Endothelial cell of umbilical vein (primary cell): ENCODE data around the gene FBN3. TPM values are rescaled to one million over a fixed set of nuclear protein-coding genes. Genes with fewer than 3 reads are reported as not detected.

ENCODE experiments used
- BruUV-seq: library from RNA; stranded (reverse); fragments of 400-500 nt; replicated peaks from 2 replicates; lab custom pipeline; 2021; lab: Mats Ljungman, UMichigan
- CTCF ChIA-PET: fragments of 300-600, 350-600 bp; sonication (Branson Sonifier 250); formaldehyde crosslinking; loops from one replicate; lab custom pipeline; 2021; ENCODE audit warnings: antibody characterized with exemption, inconsistent platforms; lab: Charles Lee
- POLR2A ChIA-PET: fragments of 300-600, 350-600 bp; sonication (Branson Sonifier 250); formaldehyde crosslinking; loops from one replicate; lab custom pipeline; 2021; ENCODE audit warnings: antibody characterized with exemption, inconsistent platforms; lab: Charles Lee
- DNase-seq: peaks from one replicate; pipeline ENCODE4 v3.0.0-alpha.2; 2011; ENCODE audit warnings: low read depth, low spot score
- FAIRE-seq: peaks from 2 replicates; lab custom pipeline; 2011; peaks lifted over from hg19 to GRCh38; lab: Jason Lieb, UNC
- H2AFZ ChIP-seq: 2 replicates; pipeline ENCODE4 v1.6.0; 2012; ENCODE audit warnings: low read depth, low read length, control low read depth, inconsistent platforms
- H3K27ac ChIP-seq: 2 replicates; pipeline ENCODE4 v1.5.1; 2011; ENCODE audit warnings: low read depth, mild to moderate bottlenecking, control low read depth, low read length, moderate library complexity; ENCODE audit not compliant: insufficient read depth
- H3K27me3 ChIP-seq, 2 experiments: 2 replicates each; pipeline versions ENCODE4 v1.6.0 to v1.6.1; 2011; ENCODE audit warnings: low read length in 2 of 2, mixed read lengths in 1 of 2; ENCODE audit not compliant: control insufficient read depth in 2 of 2, insufficient read depth in 2 of 2
- H3K36me3 ChIP-seq, 2 experiments: 2 replicates in 1 of 2; 3 replicates in 1 of 2; pipeline ENCODE4 v1.5.1; 2011; ENCODE audit warnings: low read length in 2 of 2, mild to moderate bottlenecking in 1 of 2, moderate library complexity in 1 of 2; ENCODE audit not compliant: control insufficient read depth in 2 of 2, insufficient read depth in 2 of 2; ENCODE audit errors: extremely low read depth in 1 of 2
- H3K4me1 ChIP-seq: 3 replicates; pipeline ENCODE4 v1.5.1; 2011; ENCODE audit warnings: mild to moderate bottlenecking, low read length; ENCODE audit not compliant: control insufficient read depth, insufficient read depth; ENCODE audit errors: extremely low read depth
- H3K4me2 ChIP-seq: 2 replicates; pipeline ENCODE4 v1.6.1; 2011; ENCODE audit warnings: low read length, control low read depth, mixed read lengths; ENCODE audit not compliant: insufficient read depth
- H3K4me3 ChIP-seq, 3 experiments: fragments of 200-600 bp in 1 of 3; sonication (generic), shearing (Covaris generic) in 1 of 3; replicated peaks in 1 of 3; 2 replicates each; pipeline ENCODE4 v1.5.1; 2011 to 2016; ENCODE audit warnings: control low read depth in 3 of 3, low read length in 3 of 3, mild to moderate bottlenecking in 2 of 3, inconsistent platforms in 1 of 3, low read depth in 1 of 3, moderate library complexity in 1 of 3; ENCODE audit not compliant: insufficient read depth in 1 of 3
- H3K79me2 ChIP-seq: 2 replicates; pipeline ENCODE4 v1.6.0; 2012; ENCODE audit warnings: low read length, inconsistent platforms; ENCODE audit not compliant: control insufficient read depth, insufficient read depth
- H3K9ac ChIP-seq: replicated peaks from 2 replicates; pipeline ENCODE3; 2011; ENCODE audit warnings: low read length, control low read depth; ENCODE audit not compliant: insufficient read depth; ENCODE audit errors: extremely low read depth
- H3K9me1 ChIP-seq: replicated peaks from 3 replicates; pipeline ENCODE4 v1.6.0; 2011; ENCODE audit warnings: mild to moderate bottlenecking, low read length; ENCODE audit not compliant: control insufficient read depth, insufficient read depth; ENCODE audit errors: extremely low read depth
- H3K9me3 ChIP-seq: replicated peaks from 2 replicates; pipeline ENCODE4 v1.5.1; 2012; ENCODE audit warnings: low read length, inconsistent platforms; ENCODE audit not compliant: control insufficient read depth, insufficient read depth
- H4K20me1 ChIP-seq: replicated peaks from 2 replicates; pipeline ENCODE3; 2011; ENCODE audit warnings: mild to moderate bottlenecking, low read length; ENCODE audit not compliant: control insufficient read depth, insufficient read depth; ENCODE audit errors: extremely low read depth
- EZH2 ChIP-seq: IDR thresholded peaks from 2 replicates; pipeline ENCODE4 v1.6.1; 2012; ENCODE audit warnings: borderline replicate concordance, low read depth, mild to moderate bottlenecking, moderate library complexity, low read length, inconsistent platforms; ENCODE audit not compliant: severe bottlenecking
- FOS ChIP-seq: IDR thresholded peaks from 2 replicates; pipeline ENCODE4 v1.6.1; 2011; ENCODE audit warnings: mild to moderate bottlenecking, low read length, moderate library complexity, borderline replicate concordance; ENCODE audit not compliant: insufficient read depth
- GATA2 ChIP-seq: IDR thresholded peaks from 2 replicates; pipeline ENCODE4 v1.7.0; 2011; ENCODE audit warnings: low read depth, mild to moderate bottlenecking, moderate library complexity, mixed read lengths, low read length; ENCODE audit not compliant: insufficient read length, insufficient read depth
- JUN ChIP-seq: IDR thresholded peaks from 2 replicates; pipeline ENCODE4 v1.6.1; 2011; ENCODE audit warnings: borderline replicate concordance, low read depth; ENCODE audit not compliant: insufficient read length, insufficient read depth
- MYC ChIP-seq: IDR thresholded peaks from one replicate; pipeline ENCODE4 v1.6.1; 2011; ENCODE audit warnings: mild to moderate bottlenecking, low read depth, low read length
- POLR2A ChIP-seq: IDR thresholded peaks from 2 replicates; pipeline ENCODE4 v1.6.1; 2012; ENCODE audit warnings: low read depth, mild to moderate bottlenecking, control low read depth, low read length
- POLR2AphosphoS5 ChIP-seq: IDR thresholded peaks from 2 replicates; pipeline ENCODE4 v1.6.1; 2012; ENCODE audit warnings: low read depth, mild to moderate bottlenecking, control low read depth, low read length, moderate library complexity; ENCODE audit not compliant: insufficient read depth
- dilution Hi-C: fragments of 300-500 bp; cut with MboI; formaldehyde crosslinking; loops from one replicate; pipeline ENCODE4 v1.15.0; 2019; ENCODE audit warnings: low sequenced_read_pairs; ENCODE audit not compliant: extremely low pct_ligation_motif_present
- intact Hi-C: fragments of 100-400 bp; cut with micrococcal nuclease; formaldehyde crosslinking; loops from one replicate; pipeline ENCODE4 v1.10.0; 2022
- polyA plus RNA-seq, 4 experiments: library from polyadenylated mRNA; depleted of rRNA in 3 of 4; stranded (reverse) in 3 of 4; unstranded in 1 of 4; fragments of >200 nt; gene quantifications; 2 replicates each; pipeline versions ENCODE4 v1.2.1 to v1.2.3, GENCODE V29; 2011 to 2012; ENCODE audit warnings: missing spikeins in 1 of 4
- total RNA-seq: library from RNA; stranded (reverse); gene quantifications from 2 replicates; pipeline ENCODE4 v1.2.3, GENCODE V29; 2021
- TF ChIP-seq, protein P1 (sequence below), 2 donors: IDR thresholded peaks; 1 replicate in 1 of 2; 2 replicates in 1 of 2; pipeline ENCODE4 v1.5.1; 2011; ENCODE audit warnings: low read length in 2 of 2, mild to moderate bottlenecking in 2 of 2, moderate library complexity in 2 of 2, control low read depth in 1 of 2, inconsistent platforms in 1 of 2, low read depth in 1 of 2; ENCODE audit not compliant: insufficient read depth in 1 of 2; ENCODE audit errors: extremely low read depth in 1 of 2

The FBN3 gene
- total and polyA plus RNA-seq, 2 donors (not counting 3 experiments of a cell fraction or from before 2014, with no cell fraction given) = not detected

GRCh38 chr19:8141726-8142512, 7.5 kb downstream of the FBN3 start:
- dilution Hi-C loops = no loop called here
- Histone ChIP-seq H3K9me1 (no peaks in the 10 kb centered on the region), H4K20me1 (no peaks in the 10 kb centered on the region), H3K79me2 (no peaks in the 10 kb centered on the region), H3K4me2 (no peak overlapping the region), H3K27ac (no peak overlapping the region), H3K4me3 (no peak overlapping the region), H3K9me3 (no peaks in the 10 kb centered on the region), H2AFZ (no peak overlapping the region), H3K36me3 (no peaks in the 10 kb centered on the region), H3K27me3 (peaks cover 0 to 2% of the 10 kb centered on the region in 2 experiments), H3K9ac (no peak overlapping the region), H3K4me1 (no peaks in the 10 kb centered on the region)
- no TSS peak for BruUV-seq
- TF ChIP-seq POLR2AphosphoS5 (no peak), POLR2A (no peak), FOS (no peak), MYC (no peak), JUN (no peak), GATA2 (no peak), EZH2 (no peak)
- TF ChIP-seq, protein P1, sequence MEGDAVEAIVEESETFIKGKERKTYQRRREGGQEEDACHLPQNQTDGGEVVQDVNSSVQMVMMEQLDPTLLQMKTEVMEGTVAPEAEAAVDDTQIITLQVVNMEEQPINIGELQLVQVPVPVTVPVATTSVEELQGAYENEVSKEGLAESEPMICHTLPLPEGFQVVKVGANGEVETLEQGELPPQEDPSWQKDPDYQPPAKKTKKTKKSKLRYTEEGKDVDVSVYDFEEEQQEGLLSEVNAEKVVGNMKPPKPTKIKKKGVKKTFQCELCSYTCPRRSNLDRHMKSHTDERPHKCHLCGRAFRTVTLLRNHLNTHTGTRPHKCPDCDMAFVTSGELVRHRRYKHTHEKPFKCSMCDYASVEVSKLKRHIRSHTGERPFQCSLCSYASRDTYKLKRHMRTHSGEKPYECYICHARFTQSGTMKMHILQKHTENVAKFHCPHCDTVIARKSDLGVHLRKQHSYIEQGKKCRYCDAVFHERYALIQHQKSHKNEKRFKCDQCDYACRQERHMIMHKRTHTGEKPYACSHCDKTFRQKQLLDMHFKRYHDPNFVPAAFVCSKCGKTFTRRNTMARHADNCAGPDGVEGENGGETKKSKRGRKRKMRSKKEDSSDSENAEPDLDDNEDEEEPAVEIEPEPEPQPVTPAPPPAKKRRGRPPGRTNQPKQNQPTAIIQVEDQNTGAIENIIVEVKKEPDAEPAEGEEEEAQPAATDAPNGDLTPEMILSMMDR (IDR thresholded peaks at IDR 0.05; ENCODE audit: extremely low read depth in 1 of 2, insufficient read depth in 1 of 2, low read depth in 1 of 2, low read length in 2 of 2) = no peak
- ChIA-PET CTCF (interaction anchor here (1.8 kb wide), 1 partner anchor 17 kb away, joined by 5 read pairs; no protein-coding TSS in a partner anchor), POLR2A (interaction anchor here (0.7 kb wide), 1 partner anchor 90 kb away, joined by 3 read pairs; no protein-coding TSS in a partner anchor)
- intact Hi-C loops = no loop called here
- no peak for DNase-seq
- FAIRE-seq = no peak
